RWPE1 (cell line): ENCODE measurements around the gene CLIC1.

Experiments used
- CTCF ChIA-PET: fragments of 350-600 bp; sonication (Branson Sonifier 250); formaldehyde crosslinking; extraction: SDS; loops from one replicate; lab custom pipeline; 2021; lab: Yijun Ruan, JAX
- POLR2A ChIA-PET: fragments of 400-600 bp; formaldehyde crosslinking; extraction: SDS; loops from one replicate; lab custom pipeline; 2020; ENCODE audit warnings: antibody characterized with exemption; ENCODE audit not compliant: low non-redundant PET; lab: Yijun Ruan, JAX
- DNase-seq: peaks from one replicate; pipeline ENCODE4 v3.0.0; 2012; ENCODE audit warnings: low spot score
- H3K27ac ChIP-seq: fragments of 450-650 bp; 2 replicates; pipeline ENCODE4 v1.5.1; 2017
- CTCF ChIP-seq: fragments of 450-650 bp; conservative IDR thresholded peaks from 2 replicates; pipeline ENCODE4 v1.5.1; 2017; ENCODE audit warnings: low read depth, mild to moderate bottlenecking

Gene CLIC1

GRCh38 chr6:31702819-31703716 lies 33.3 kb downstream of the CLIC1 start, which contains the start of gene ABHD16A:
Gene ABHD16A, minus strand, starts transcription at chr6:31703324. Its CDS starts 43 bp downstream, at chr6:31703281.
- DNase-seq, result peak; percentile 99
- no peak for TF ChIP-seq CTCF
- ChIA-PET CTCF (interaction anchor here (1.4 kb wide), 1 partner anchor 10 kb away, joined by 4 read pairs; no protein-coding TSS in a partner anchor), POLR2A (interaction anchor here (0.6 to 0.8 kb wide), 2 partner anchors 50 to 128 kb away, joined by 3 to 4 read pairs; no protein-coding TSS in a partner anchor)
- peak within 1 kb of the TSS; percentile 93 for H3K27ac ChIP-seq

- H3K27ac ChIP-seq, result peak overlapping the region; percentile 93
- ChIA-PET POLR2A (interaction anchor here (0.6 kb wide), 1 partner anchor 128 kb away, joined by 4 read pairs; no protein-coding TSS in a partner anchor), CTCF (interaction anchor here (0.7 to 1.4 kb wide), 2 partner anchors 10 to 105 kb away, joined by 4 read pairs; no protein-coding TSS in a partner anchor)
- TF ChIP-seq CTCF, result no peak
- no peak for DNase-seq
Measured at GRCh38 chr6:31702405-31702818, 33.9 kb downstream of the CLIC1 start.

- DNase-seq, result no peak
- TF ChIP-seq CTCF, result no peak
- peak overlapping the region; percentile 93 for H3K27ac ChIP-seq
- POLR2A ChIA-PET, result interaction anchor here (0.6 kb wide), 1 partner anchor 129 kb away, joined by 4 read pairs; no protein-coding TSS in a partner anchor
- CTCF ChIA-PET, result interaction anchor here (0.7 to 1.4 kb wide), 2 partner anchors 9 to 106 kb away, joined by 4 read pairs; no protein-coding TSS in a partner anchor
Measured at GRCh38 chr6:31701666-31702404, 34.5 kb downstream of the CLIC1 start.

GRCh38 chr6:31700740-31701401 lies 35.5 kb downstream of the CLIC1 start:
- H3K27ac ChIP-seq, result no peak overlapping the region
- ChIA-PET POLR2A (no interaction called here), CTCF (no interaction called here)
- no peak for DNase-seq
- TF ChIP-seq CTCF, result no peak

- POLR2A ChIA-PET, result no interaction called here
- TF ChIP-seq CTCF, result no peak
- CTCF ChIA-PET, result no interaction called here
- H3K27ac ChIP-seq, result no peak overlapping the region
- no peak for DNase-seq
Measured at GRCh38 chr6:31697555-31697954, 38.8 kb downstream of the CLIC1 start.
